GM23338 (cell line): ENCODE results near the gene RAB31. TPM values are rescaled to one million over a fixed set of nuclear protein-coding genes. Genes with fewer than 3 reads are reported as not detected.

Experiments used
- ATAC-seq: fragments of 200-7000 bp; cut with Tn5 transposase; 3 replicates; pipeline ENCODE4 v1.9.1; 2020
- DNase-seq: peaks from one replicate; pipeline ENCODE4 v3.0.0-alpha.2; 2015; ENCODE audit warnings: low spot score
- H2AFZ ChIP-seq: fragments of 200-600 bp; sonication (generic); 2 replicates; pipeline ENCODE4 v1.8.0; 2016; ENCODE audit warnings: antibody characterized with exemption, mild to moderate bottlenecking, moderate library complexity
- H3F3A ChIP-seq: fragments of 200-600 bp; sonication (generic); replicated peaks from 2 replicates; pipeline ENCODE4 v1.8.0; 2017; ENCODE audit warnings: antibody characterized with exemption, mixed run types, low read depth
- H3K27ac ChIP-seq: fragments of 200-600 bp; sonication (generic); 2 replicates; pipeline ENCODE4 v1.6.1; 2016; ENCODE audit warnings: low read depth
- H3K27me3 ChIP-seq: fragments of 200-600 bp; sonication (generic); 2 replicates; pipeline ENCODE4 v1.8.0; 2016; ENCODE audit warnings: mild to moderate bottlenecking, mixed run types, moderate library complexity; ENCODE audit not compliant: insufficient read depth
- H3K36me3 ChIP-seq: fragments of 200-600 bp; sonication (generic); 2 replicates; pipeline ENCODE4 v1.8.0; 2016; ENCODE audit warnings: mild to moderate bottlenecking; ENCODE audit not compliant: insufficient read depth
- H3K4me1 ChIP-seq: fragments of 200-600 bp; sonication (generic); 2 replicates; pipeline ENCODE4 v1.8.0; 2016; ENCODE audit warnings: mild to moderate bottlenecking, moderate library complexity; ENCODE audit not compliant: insufficient read depth
- H3K4me2 ChIP-seq: fragments of 200-600 bp; sonication (generic); 2 replicates; pipeline ENCODE4 v1.7.1; 2017; ENCODE audit warnings: mixed run types
- H3K4me3 ChIP-seq: fragments of 200-600 bp; sonication (generic); 2 replicates; pipeline ENCODE4 v1.6.1; 2016; ENCODE audit warnings: mixed run types
- H3K79me2 ChIP-seq: fragments of 200-600 bp; sonication (generic); replicated peaks from 2 replicates; pipeline ENCODE4 v1.8.0; 2017; ENCODE audit warnings: mild to moderate bottlenecking; ENCODE audit not compliant: insufficient read depth
- H3K9me2 ChIP-seq: fragments of 200-600 bp; sonication (generic); 2 replicates; pipeline ENCODE4 v1.8.0; 2017; ENCODE audit not compliant: insufficient read depth
- H4K20me1 ChIP-seq: fragments of 200-600 bp; sonication (generic); replicated peaks from 2 replicates; pipeline ENCODE4 v1.8.0; 2017; ENCODE audit warnings: mild to moderate bottlenecking; ENCODE audit not compliant: insufficient read depth
- H3K27ac Mint-ChIP-seq: 2 replicates; pipeline ENCODE4 v1.8.0; 2020; ENCODE audit warnings: inconsistent platforms, mild to moderate bottlenecking, moderate library complexity, mixed read lengths
- H3K27me3 Mint-ChIP-seq: 3 replicates; pipeline ENCODE4 v1.8.0; 2022; ENCODE audit warnings: low read depth, mild to moderate bottlenecking, moderate library complexity, mixed read lengths, inconsistent platforms; ENCODE audit not compliant: insufficient read depth, poor library complexity
- H3K36me3 Mint-ChIP-seq: 3 replicates; pipeline ENCODE4 v1.8.0; 2021; ENCODE audit warnings: low read depth, mild to moderate bottlenecking, inconsistent platforms, moderate library complexity, mixed read lengths
- H3K4me1 Mint-ChIP-seq: 3 replicates; pipeline ENCODE4 v1.8.0; 2020; ENCODE audit warnings: mild to moderate bottlenecking, inconsistent platforms, mixed read lengths
- H3K4me3 Mint-ChIP-seq: 3 replicates; pipeline ENCODE4 v1.8.0; 2021; ENCODE audit warnings: moderate library complexity, mild to moderate bottlenecking, inconsistent platforms, mixed read lengths
- H3K9me3 Mint-ChIP-seq: 3 replicates; pipeline ENCODE4 v1.8.0; 2020; ENCODE audit warnings: moderate library complexity, mild to moderate bottlenecking, inconsistent platforms, mixed read lengths
- CREB1 ChIP-seq: fragments of 250-450 bp; sonication (Bioruptor Pico); IDR thresholded peaks from 2 replicates; pipeline ENCODE4 v1.5.0; 2020; ENCODE audit warnings: low read depth, mild to moderate bottlenecking, moderate library complexity
- CTCF ChIP-seq, 2 experiments: fragments of 200-600 bp in 1 of 2; sonication (generic) in 1 of 2; conservative IDR thresholded peaks; 2 replicates each; pipeline versions ENCODE4 v1.5.1 to v1.6.1; 2016 to 2017; ENCODE audit warnings: antibody characterized with exemption in 2 of 2, low read depth in 2 of 2, mild to moderate bottlenecking in 2 of 2, moderate library complexity in 1 of 2
- EZH2 ChIP-seq: fragments of 200-600 bp; sonication (generic); IDR thresholded peaks from one replicate; pipeline ENCODE4 v1.8.0; 2017; ENCODE audit warnings: antibody characterized with exemption, mild to moderate bottlenecking, low read depth; ENCODE audit not compliant: unreplicated experiment
- JUNB ChIP-seq: IDR thresholded peaks from one replicate; pipeline ENCODE4 v1.6.1; 2016; ENCODE audit warnings: antibody characterized with exemption; ENCODE audit not compliant: unreplicated experiment
- POLR2AphosphoS5 ChIP-seq: IDR thresholded peaks from 2 replicates; pipeline ENCODE4 v1.6.1; 2016; ENCODE audit warnings: antibody characterized with exemption, low read depth
- ZNF331 ChIP-seq: fragments of 250-450 bp; sonication (Bioruptor Pico); IDR thresholded peaks from 2 replicates; pipeline ENCODE4 v1.5.0; 2020; ENCODE audit warnings: low read depth, mild to moderate bottlenecking, moderate library complexity
- polyA plus RNA-seq: library from polyadenylated mRNA; unstranded; fragments of >200 nt; fragmentation: Nextera tagmentation; extraction: Ambion mirVana; gene quantifications from 2 replicates; pipeline ENCODE4 v1.2.1, GENCODE V29; 2016
- total RNA-seq: library from RNA; depleted of rRNA; stranded (reverse); fragments of >200 nt; shearing (Covaris generic); gene quantifications from 2 replicates; pipeline ENCODE4 v1.2.3, GENCODE V29; 2014
- TF ChIP-seq, protein P1 (sequence below): IDR thresholded peaks from one replicate; pipeline ENCODE4 v1.6.1; 2018; ENCODE audit warnings: antibody characterized with exemption; ENCODE audit not compliant: unreplicated experiment
- TF ChIP-seq, protein P2 (sequence below): fragments of 250-450 bp; sonication (Bioruptor Pico); IDR thresholded peaks from 2 replicates; pipeline ENCODE4 v1.5.0; 2020; ENCODE audit warnings: mild to moderate bottlenecking, moderate library complexity

The RAB31 gene
- total and polyA plus RNA-seq, 2 experiments from 2014 or later = 33.8 to 46.1 TPM

DNA sequence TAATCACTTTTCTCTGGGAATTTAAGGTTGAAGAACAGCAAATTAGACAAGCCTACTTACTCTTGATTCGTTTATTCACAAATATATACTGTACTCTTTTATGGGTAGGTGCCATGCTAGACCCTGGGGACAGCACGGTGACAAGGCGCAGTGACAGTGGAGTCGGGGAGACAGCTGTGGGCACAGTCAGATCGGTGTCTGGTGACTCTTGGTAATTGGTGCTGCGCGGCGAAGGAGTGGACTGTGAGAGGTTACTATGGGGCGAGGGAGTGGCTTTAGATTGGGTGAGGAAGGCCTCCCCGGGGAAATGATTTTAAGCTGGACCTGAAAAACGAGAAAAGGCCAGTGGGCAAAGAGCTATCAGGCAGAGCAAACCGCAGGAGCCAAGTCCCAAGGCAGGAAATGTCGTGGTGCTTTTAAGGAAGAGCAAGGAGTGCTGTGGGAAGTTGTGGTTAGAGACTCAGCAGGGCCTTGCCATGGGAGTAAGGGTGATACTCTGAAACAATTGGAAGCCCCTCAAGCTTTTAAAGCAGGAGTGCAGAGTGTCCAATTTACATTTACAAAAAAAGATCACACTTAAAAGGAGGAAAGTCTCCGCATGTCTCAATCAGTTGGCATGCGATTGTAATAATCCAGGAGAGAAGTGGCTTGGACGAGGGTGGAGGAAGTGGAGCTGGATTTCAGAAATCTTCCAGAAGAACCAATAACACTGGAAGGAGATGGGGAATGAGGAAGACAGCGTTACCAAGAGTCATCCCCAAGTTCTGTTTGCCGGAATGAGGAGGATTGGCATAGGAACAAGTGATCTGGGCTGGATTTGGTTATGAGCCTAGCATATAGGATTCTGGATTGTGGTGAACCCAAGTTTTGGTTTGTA lies 141.5 kb downstream of the RAB31 start:
- Mint-ChIP-seq H3K9me3 (peaks cover 8% of the 10 kb centered on the region; the same call in 2 of the 3 replicates), H3K4me1 (peaks cover 14% of the 10 kb centered on the region), H3K27ac (peak overlapping the region; percentile 41; the same call in 1 of the 2 replicates), H3K27me3 (peaks cover 5% of the 10 kb centered on the region), H3K4me3 (no peak overlapping the region), H3K36me3 (peaks cover 3% of the 10 kb centered on the region; the same call in 2 of the 3 replicates)
- ATAC-seq (peak; percentile 31; the same call in 1 of the 3 replicates), DNase-seq (no peak)
- no peak overlapping the region for H3K4me3 ChIP-seq
- no peaks in the 10 kb centered on the region; the same call in 1 of the 2 replicates for H3K36me3 ChIP-seq
- TF ChIP-seq ZNF331 (CRISPR knock-in tag) (no peak), POLR2AphosphoS5 (no peak)
- no peak overlapping the region for H3K4me2 ChIP-seq
- H2AFZ ChIP-seq = no peak overlapping the region
- H3K9me2 ChIP-seq = no peaks in the 10 kb centered on the region
- no peaks in the 10 kb centered on the region for H4K20me1 ChIP-seq
- H3K27ac ChIP-seq = no peak overlapping the region
- no peaks in the 10 kb centered on the region for H3K79me2 ChIP-seq
- H3K4me1 ChIP-seq = 0 out of 2 replicates have a peak, but pooled peaks cover under 1% of the 10 kb centered on the region
- H3K27me3 ChIP-seq = no peaks in the 10 kb centered on the region
- H3F3A ChIP-seq = no peaks in the 10 kb centered on the region

- Histone ChIP-seq H3K27ac (no peak overlapping the region), H2AFZ (no peak overlapping the region), H3K4me1 (no peaks in the 10 kb centered on the region), H3K79me2 (no peaks in the 10 kb centered on the region), H3K4me2 (no peak overlapping the region), H3F3A (no peaks in the 10 kb centered on the region), H4K20me1 (no peaks in the 10 kb centered on the region), H3K36me3 (no peaks in the 10 kb centered on the region; the same call in 1 of the 2 replicates), H3K4me3 (no peak overlapping the region), H3K9me2 (no peaks in the 10 kb centered on the region), H3K27me3 (no peaks in the 10 kb centered on the region)
- TF ChIP-seq, protein P1, sequence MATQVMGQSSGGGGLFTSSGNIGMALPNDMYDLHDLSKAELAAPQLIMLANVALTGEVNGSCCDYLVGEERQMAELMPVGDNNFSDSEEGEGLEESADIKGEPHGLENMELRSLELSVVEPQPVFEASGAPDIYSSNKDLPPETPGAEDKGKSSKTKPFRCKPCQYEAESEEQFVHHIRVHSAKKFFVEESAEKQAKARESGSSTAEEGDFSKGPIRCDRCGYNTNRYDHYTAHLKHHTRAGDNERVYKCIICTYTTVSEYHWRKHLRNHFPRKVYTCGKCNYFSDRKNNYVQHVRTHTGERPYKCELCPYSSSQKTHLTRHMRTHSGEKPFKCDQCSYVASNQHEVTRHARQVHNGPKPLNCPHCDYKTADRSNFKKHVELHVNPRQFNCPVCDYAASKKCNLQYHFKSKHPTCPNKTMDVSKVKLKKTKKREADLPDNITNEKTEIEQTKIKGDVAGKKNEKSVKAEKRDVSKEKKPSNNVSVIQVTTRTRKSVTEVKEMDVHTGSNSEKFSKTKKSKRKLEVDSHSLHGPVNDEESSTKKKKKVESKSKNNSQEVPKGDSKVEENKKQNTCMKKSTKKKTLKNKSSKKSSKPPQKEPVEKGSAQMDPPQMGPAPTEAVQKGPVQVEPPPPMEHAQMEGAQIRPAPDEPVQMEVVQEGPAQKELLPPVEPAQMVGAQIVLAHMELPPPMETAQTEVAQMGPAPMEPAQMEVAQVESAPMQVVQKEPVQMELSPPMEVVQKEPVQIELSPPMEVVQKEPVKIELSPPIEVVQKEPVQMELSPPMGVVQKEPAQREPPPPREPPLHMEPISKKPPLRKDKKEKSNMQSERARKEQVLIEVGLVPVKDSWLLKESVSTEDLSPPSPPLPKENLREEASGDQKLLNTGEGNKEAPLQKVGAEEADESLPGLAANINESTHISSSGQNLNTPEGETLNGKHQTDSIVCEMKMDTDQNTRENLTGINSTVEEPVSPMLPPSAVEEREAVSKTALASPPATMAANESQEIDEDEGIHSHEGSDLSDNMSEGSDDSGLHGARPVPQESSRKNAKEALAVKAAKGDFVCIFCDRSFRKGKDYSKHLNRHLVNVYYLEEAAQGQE = no peak
- TF ChIP-seq CREB1 (CRISPR knock-in tag) (no peak), JUNB (no peak), EZH2 (no peak), CTCF (conservative IDR thresholded peaks at IDR 0.05; ENCODE audit: low read depth in 2 of 2) (no peak), ZNF331 (CRISPR knock-in tag) (no peak), POLR2AphosphoS5 (no peak)
- TF ChIP-seq, protein P2, sequence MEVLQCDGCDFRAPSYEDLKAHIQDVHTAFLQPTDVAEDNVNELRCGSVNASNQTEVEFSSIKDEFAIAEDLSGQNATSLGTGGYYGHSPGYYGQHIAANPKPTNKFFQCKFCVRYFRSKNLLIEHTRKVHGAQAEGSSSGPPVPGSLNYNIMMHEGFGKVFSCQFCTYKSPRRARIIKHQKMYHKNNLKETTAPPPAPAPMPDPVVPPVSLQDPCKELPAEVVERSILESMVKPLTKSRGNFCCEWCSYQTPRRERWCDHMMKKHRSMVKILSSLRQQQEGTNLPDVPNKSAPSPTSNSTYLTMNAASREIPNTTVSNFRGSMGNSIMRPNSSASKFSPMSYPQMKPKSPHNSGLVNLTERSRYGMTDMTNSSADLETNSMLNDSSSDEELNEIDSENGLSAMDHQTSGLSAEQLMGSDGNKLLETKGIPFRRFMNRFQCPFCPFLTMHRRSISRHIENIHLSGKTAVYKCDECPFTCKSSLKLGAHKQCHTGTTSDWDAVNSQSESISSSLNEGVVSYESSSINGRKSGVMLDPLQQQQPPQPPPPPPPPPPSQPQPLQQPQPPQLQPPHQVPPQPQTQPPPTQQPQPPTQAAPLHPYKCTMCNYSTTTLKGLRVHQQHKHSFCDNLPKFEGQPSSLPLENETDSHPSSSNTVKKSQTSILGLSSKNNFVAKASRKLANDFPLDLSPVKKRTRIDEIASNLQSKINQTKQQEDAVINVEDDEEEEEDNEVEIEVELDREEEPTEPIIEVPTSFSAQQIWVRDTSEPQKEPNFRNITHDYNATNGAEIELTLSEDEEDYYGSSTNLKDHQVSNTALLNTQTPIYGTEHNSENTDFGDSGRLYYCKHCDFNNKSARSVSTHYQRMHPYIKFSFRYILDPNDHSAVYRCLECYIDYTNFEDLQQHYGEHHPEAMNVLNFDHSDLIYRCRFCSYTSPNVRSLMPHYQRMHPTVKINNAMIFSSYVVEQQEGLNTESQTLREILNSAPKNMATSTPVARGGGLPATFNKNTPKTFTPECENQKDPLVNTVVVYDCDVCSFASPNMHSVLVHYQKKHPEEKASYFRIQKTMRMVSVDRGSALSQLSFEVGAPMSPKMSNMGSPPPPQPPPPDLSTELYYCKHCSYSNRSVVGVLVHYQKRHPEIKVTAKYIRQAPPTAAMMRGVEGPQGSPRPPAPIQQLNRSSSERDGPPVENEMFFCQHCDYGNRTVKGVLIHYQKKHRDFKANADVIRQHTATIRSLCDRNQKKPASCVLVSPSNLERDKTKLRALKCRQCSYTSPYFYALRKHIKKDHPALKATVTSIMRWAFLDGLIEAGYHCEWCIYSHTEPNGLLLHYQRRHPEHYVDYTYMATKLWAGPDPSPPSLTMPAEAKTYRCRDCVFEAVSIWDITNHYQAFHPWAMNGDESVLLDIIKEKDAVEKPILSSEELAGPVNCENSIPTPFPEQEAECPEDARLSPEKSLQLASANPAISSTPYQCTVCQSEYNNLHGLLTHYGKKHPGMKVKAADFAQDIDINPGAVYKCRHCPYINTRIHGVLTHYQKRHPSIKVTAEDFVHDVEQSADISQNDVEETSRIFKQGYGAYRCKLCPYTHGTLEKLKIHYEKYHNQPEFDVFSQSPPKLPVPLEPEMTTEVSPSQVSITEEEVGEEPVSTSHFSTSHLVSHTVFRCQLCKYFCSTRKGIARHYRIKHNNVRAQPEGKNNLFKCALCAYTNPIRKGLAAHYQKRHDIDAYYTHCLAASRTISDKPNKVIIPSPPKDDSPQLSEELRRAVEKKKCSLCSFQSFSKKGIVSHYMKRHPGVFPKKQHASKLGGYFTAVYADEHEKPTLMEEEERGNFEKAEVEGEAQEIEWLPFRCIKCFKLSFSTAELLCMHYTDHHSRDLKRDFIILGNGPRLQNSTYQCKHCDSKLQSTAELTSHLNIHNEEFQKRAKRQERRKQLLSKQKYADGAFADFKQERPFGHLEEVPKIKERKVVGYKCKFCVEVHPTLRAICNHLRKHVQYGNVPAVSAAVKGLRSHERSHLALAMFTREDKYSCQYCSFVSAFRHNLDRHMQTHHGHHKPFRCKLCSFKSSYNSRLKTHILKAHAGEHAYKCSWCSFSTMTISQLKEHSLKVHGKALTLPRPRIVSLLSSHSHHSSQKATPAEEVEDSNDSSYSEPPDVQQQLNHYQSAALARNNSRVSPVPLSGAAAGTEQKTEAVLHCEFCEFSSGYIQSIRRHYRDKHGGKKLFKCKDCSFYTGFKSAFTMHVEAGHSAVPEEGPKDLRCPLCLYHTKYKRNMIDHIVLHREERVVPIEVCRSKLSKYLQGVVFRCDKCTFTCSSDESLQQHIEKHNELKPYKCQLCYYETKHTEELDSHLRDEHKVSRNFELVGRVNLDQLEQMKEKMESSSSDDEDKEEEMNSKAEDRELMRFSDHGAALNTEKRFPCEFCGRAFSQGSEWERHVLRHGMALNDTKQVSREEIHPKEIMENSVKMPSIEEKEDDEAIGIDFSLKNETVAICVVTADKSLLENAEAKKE = no peak
- Mint-ChIP-seq H3K4me1 (peaks cover 12% of the 10 kb centered on the region), H3K27me3 (peaks cover 5% of the 10 kb centered on the region), H3K9me3 (peaks cover 8% of the 10 kb centered on the region; the same call in 2 of the 3 replicates), H3K4me3 (no peak overlapping the region), H3K27ac (no peak overlapping the region), H3K36me3 (peaks cover 3% of the 10 kb centered on the region; the same call in 2 of the 3 replicates)
- no peak for DNase-seq
- no peak for ATAC-seq
Observed at GRCh38 chr18:9850309-9850708, 142.2 kb downstream of the RAB31 start.
